Stimulated activated CD8-positive, alpha-beta memory T cell treated with anti-CD3 and anti-CD28 coated beads, Interleukin-2, amount 100 ng/mL, for 1 hour (primary cell): ENCODE data around the gene CTXND1.
"Not testable (repeated sequence)": the region's sequence is repeated elsewhere in the genome, so short reads cannot be mapped to it uniquely, and the experiment has no call there.

Experiments
- DNase-seq, 2 donors: peaks; one replicate each; pipeline ENCODE4 v3.0.0-alpha.2; 2020; ENCODE audit warnings: low read depth in 2 of 2

Gene CTXND1

DNA sequence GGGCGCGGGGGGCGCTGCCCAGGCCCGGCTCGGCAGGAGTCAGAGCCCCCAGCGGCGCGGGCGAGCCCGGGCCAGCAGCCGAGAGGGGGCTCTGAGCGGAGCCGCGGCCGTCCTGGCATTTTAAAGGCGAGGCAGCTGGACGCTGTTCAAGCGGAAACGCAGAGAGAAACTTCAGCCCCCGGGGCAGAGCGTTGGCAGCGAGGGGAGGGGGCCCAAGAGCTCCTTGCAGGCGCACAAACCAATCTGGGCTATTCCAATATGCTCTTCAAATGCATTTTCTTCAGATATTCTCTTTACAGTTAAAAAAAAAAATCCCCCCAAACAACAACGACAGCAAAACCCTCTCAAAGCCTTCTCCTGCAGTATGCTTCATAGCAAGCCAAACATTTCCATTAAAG is at the start of gene CTXND1:
Gene CTXND1, minus strand, starts transcription at position 93 of the 398 bp plus-strand sequence. CDS start 50,264 bp downstream, outside the sequence.
- DNase-seq = no peak

DNA sequence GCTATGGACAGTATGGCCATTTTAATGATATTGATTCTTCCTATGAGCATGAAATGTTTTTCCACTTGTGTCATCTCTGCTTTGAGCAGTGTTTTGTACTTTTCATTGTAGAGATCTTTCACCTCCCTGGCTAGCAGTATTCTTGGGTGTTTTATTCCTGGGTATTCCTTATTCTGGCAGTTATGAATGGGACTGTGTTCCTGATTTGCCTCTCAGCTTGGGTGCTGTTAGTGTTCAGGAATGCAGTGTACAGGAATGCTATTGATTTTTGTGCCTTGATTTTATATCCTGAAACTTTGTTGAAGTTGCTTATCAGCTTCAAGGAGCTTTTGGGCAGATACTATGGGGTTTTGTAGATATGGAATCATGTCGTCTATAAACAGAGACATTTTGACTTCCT is 49.5 kb upstream of the CTXND1 start:
- DNase-seq = no peak

DNA sequence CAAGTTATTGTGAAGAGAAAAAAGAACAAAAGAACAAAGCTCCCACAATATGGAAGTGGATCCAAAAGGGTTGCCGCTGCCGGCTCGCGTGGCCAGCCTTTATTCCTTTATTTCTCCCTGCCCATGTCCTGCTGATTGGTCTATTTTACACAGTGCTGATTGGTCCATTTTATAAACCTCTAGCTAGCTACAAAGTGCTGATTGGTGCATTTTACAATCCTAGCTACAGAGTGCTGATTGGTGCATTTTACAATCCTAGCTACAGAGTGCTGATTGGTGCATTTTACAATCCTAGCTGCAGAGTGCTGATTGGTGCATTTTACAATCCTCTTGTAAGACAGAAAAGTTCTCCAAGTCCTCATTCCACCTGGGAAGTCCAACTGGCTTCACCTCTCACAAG is 43.8 kb upstream of the CTXND1 start:
- DNase-seq = not testable (repeated sequence)

DNA sequence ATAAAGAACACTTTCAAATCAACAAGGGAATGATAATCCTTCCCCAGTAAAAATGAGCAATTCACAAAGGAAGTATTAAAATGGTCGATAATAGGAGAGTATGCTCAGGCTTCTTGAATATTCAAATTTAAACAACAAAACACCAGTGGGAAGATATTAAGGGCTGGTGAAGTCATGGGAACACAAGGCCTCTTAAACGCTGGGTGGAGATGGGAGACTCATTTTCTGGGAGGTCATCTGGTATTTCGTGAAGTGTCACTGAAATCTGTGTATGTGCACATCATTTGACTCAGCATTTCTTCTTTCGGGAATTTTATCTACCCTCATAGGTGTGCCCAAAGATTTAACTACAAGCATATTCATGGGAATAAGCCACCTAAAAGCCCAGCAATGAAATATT is 40.1 kb upstream of the CTXND1 start:
- DNase-seq = no peak

DNA sequence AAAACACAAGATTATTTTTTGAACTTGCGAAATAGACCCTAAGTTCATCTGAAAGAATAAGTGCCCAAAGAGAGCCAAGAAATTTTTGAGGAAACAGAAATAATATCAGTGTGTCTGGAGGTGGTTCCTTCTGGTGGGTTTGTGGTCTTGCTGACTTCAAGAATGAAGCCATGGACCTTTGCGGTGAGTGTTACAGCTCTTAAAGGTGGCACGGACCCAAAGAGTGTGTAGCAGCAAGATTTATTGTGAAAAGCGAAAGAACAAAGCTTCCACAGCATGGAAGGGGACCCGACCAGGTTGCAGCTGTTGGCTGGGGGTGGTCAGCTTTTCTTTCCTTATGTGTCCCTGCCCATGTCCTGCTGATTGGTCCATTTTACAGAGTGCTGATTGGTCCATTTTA is 38.9 kb upstream of the CTXND1 start:
- not testable (repeated sequence) for DNase-seq

DNA sequence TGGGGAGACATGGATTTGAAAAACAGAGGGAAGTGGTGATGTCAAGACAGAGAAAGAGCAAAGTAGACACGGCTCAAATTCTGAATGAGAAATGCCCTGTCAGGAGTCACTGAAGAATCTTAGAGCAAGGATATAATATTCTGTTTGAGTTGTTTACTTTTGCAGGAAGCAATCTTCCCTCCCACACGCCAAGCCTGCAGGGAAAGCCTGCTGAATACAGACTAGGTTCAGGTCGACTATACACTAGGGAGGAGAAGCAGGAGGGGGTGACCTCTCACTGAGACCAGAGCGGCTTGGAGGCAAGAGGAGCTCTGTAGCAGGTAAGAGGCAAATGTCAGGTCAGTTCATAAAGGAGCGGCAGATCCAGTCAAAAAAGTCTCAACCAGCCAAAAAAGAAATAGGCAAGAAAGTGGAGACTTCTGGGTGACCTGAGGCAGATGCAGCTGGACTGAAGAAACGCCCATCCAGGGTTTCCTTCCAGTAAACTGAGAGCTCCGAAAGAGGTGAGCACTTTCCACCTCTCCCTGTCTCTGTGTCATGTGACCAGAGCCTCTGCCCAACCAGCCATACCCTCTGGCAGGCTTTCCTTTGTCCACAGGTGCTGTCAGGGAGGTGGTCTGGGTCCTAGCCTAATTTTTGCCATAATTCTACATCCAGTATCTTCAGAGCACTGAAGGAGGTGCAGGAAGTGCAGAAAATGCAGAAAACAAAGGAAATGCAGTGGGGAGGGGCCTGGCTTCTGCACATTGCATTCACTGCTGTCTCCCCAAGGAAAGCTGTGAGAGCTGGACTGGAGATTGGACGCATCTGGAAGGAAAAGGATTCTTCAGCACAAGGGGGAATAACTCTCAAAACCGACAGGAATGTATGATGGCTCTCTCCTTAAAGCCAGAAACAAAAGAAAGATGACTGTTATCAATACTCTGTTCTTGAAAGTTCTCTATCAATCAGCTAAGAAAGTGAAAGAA is 37.8 kb upstream of the CTXND1 start:
- DNase-seq = no peak

DNA sequence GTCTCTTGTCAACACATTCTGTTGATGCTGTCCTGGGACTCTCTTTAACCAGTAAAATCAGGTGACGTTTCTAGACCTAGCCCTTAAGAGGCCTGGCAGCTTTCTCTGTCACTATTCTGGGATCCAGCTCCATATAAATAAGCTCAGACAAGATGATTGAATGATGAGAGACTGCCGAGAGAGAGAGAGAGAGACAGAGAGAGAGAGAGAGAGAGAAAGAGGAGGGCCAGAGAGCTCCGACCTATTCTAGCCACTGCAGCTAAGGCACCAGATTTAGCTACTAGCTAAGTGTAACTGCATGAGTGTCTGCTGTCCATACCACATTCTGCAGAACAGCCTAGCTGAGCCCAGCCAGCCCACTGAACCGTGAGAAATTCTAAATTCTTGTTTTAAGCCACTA is 36.1 kb upstream of the CTXND1 start:
- no peak for DNase-seq

DNA sequence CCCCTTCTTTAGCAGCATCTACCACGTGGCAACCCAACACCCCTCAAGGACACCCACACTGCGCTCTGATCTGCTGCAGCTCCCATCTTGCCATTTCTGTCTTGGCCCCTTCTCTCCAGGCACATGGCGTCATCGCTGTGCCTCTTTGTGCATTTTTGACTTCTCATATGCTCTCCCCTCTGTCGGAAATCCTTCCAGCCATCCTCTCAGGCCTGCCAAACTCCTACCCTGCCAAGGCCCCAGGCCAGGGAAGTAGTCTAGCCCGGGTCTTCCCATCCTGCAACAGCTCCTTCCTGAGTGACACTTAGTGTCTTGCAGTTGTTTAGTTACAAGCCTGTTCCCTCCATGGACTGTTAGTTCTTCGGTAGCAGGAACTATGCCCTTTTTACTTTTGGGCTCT is 34.0 kb upstream of the CTXND1 start:
- DNase-seq = no peak

DNA sequence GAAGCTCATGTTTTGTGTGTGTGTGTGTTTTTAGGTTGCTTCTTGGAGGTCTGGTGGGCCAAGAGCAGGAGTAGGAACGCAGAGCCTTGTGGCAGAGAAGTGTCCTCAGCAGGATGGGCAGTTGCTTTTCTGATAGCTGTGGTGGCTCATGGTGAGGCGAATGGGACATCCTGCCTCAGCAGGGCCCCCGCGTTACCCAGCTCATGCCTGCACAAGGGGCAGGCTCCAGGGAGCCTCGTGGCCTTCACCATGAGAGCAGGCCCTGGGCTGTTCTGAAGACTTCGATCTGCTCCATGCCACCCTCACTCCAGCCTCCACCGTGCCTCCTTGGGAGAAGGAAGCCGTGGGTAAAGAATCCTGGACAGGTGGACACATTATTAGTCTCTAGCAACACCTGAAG is 33.4 kb upstream of the CTXND1 start:
- no peak for DNase-seq

DNA sequence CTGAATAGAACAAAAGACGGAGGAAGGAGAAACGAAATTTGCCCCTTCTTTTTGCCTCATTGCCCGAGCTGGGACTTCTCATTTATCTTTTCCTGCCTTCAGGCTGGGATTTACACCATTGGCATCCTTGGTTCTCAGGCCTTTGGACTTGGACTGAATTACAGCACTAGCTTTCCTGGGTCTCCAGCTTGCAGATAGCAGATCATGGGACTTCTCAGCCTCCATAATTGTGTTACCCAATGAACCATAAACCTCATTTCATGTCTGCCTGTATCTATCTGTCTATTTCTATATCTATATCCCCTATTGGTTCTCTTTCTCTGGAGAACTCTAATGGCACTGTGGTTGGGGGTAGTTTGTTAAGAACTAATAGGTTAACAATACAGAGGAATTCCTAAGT is 31.5 kb upstream of the CTXND1 start:
- no peak for DNase-seq

DNA sequence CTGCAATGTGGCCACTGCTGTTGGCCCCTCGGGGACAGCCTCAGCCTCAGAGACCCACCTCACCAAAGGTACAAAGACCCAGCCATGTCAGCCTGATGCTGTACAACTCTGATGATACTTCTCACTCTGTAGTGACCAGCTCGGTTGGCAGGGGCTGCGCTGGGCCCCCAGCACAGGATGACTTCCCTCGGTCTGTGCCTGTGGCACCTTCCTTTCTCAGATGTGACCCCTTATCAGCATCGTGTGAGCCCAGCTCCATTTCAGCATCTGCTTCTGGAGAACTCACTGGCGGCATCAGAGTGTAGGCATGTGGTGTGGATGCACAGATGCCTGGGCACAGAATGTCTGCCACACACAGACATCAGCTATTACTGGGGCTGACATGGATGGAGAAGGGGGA is 25.1 kb upstream of the CTXND1 start:
- DNase-seq = no peak

DNA sequence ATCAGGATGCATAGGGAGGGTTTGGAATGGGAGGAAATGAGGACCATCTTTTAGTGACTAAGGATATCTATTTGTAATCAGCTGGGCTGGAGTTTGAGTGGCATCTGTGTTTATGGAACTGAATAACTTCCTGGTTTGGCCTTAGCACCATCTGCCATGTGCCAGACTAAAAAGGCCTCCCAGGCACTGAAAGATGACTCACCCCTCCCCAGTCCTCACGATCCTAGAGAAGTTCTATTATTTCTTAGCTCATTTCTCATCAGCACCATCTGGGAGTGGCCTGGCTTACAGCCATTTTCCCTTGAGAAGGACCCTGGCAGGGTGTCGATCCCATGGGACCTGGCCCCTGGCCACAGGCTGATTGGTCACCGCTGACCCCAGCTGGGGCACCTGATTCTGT is 23.9 kb upstream of the CTXND1 start:
- no peak for DNase-seq

DNA sequence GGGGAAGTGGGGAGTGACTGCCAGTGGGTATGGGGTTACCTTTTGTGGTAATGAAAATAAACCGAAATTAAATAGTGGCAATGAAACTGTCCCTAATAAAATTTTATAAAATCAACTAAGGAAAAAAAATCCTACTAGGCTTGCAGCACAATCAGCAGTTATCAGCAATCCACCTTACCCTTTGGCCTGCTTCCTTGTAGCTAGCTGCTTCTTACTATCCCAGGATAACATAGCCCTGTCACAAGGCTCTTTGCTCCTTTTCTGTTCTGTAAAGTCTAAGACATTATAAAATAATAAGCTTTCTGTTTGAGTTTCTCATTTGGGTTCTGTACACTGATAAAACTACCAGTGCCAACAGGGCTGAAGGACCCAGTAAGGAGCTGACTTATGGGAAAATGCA is 23.0 kb upstream of the CTXND1 start:
- DNase-seq = no peak

DNA sequence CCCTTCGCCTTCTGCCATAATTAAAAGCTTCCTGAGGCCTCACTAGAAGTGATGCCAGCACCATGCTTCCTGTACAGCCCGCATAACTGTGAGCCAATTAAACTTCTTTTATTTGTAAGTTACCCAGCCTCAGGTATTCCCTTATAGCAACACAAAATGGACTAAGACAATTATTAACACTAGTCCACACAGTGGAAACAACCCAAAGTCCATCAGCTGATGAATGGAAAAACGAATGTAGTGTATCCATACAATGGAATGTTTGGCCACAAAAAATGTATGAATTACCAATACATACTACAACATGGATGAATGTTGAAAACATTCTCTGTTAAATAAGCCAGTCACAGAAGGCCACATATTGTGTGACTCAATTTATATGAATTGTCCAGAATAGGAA is 22.5 kb upstream of the CTXND1 start:
- DNase-seq = no peak

DNA sequence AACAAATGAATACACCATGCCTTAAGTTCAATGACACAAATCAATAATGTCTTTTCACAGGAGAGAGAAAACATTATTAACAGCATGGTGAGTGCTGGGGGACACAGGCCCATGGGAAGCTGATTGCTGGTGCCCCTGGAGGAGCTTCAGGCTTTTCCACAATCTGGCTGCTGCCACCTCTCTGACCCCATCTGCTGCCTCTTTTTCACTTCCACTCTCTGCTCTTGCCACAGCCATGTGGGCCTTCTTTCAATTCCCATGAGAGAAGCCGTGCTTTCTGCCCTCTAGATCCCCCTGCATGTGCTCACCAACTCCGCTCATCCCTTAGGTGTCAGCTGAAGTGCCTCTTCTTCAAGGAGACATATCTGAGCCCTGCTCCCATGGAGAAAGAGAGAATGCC is 21.0 kb upstream of the CTXND1 start:
- DNase-seq = no peak

DNA sequence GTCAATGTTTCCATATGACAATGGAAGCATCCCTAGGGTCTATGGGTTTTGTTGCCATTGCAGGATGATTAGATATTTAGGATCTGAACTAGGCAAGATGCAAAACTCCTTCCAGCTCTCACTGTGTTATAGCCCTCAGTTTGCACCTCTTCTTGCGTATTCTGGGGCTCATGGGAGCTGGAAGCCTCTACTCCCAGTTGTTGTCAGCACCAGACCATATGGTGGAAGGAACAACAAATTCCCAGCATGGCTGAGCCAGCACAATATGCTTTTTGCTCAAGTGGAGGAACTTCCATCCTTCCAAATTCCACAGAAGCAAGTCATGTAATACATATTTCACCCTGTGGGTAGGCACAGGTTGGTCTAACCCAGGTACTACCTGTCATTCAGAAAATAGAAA is 18.5 kb upstream of the CTXND1 start:
- no peak for DNase-seq

DNA sequence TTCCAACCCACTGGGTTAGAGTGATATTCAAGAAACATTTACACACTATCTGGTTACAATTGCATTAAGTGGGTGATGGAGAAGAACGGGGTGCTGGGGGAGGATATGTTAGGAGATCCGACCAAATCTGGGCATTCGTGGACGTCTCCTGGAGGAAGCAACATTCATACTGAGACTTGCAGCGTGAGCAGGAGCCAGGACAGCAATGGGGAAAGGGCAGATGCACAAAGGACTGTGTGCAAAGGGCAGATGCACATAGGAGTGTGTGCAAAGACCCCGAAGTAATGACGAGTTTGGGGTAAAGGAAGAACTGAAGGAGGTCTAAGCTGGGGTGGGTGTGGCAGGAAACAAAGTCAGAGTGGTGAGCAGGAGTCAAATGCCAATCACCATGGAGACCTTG is 16.1 kb upstream of the CTXND1 start:
- DNase-seq = no peak

DNA sequence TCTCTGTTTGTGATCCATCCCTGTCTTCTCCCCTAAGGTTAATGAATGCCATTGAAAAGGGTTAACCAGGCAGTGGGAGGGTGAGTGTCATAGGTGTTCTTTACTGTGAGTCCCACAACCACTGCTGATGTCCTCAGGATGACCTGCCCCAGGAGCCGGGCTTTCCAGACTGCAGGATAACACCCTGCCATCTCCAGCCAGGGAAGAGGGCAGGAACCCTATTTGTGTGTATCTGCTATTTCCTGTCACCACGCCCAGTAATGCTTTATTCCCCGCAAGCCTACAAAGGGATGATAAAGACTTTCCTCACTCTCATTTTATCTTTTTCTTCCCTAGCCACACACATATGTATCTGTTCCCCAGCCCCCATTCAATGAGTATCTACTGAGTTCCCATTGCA is 15.6 kb upstream of the CTXND1 start:
- no peak for DNase-seq

DNA sequence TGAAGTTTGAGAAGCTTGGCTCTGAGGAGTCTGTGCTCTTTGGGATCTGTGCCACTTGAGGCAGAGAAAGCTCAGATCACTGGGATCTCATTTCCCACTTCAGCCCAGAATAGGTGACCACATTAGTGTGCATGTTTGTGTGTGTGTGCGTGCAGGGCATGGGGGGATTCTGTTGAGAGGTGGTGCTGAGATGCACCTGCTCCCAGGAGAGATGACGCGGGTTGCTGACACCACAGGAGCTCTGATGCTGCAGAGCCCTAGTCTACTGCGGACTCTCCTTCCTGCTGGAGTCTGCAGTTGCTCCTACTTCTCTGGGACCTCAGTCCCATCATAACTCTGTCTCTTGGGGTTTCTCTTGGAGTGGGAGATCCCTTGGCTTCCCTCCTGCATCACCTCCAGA is 14.7 kb upstream of the CTXND1 start:
- DNase-seq = no peak

DNA sequence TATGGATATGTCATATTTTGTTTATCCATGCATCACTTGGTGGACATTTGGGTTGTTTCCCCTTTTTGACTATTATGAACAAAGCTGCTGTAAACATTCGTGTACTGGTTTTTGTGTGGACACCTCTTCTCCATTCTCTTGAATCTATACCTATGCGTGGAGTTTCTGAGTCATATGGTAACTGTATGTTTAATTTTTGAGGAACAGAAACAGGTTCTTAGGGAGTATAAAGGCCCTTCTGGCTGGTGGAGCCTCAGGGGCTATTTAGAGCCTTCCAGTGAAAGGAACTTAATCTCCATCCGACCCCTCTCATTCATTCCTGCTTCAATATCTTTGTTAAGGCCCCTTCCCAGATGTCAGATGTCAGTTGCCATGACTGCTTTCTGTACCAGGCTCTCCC is 14.1 kb upstream of the CTXND1 start:
- no peak for DNase-seq

DNA sequence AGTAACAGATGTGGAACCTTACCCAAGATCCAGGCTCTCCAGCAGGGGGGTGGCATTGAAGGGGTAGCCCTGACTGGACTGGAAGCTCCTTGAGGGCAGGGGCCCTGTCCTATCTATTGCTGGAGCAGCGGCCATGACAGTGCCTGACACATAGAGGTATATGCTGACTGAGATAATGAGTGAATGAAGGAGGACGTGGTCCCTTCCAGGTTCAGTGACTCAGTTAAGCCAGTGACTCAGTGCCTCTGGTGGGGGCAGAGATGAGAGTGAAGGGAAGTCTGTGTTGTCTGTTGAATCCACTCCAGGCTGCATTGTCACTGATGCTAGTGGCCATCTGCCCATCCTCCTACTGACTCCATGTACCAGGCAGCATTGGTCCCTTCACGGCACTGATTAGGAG is 13.0 kb upstream of the CTXND1 start:
- no peak for DNase-seq

DNA sequence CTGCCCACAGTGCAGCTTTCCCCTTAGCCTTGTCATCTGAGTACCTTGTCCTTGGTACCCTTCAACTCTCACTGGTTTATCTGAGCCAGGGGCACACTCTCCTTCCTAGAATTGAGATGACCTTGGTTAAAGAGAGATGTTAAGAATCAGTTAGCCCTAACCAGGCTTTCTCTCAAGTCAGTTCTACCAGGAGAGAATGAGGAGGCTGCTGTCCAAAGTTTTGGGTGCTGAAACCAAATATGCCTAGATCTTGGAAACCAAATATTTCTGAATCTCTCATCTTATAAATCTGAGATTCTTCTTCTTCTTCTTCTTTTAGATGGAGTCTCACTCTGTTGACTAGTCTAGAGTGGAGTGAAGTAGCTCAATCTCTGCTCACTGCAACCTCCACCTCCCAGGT is 12.0 kb upstream of the CTXND1 start:
- no peak for DNase-seq

DNA sequence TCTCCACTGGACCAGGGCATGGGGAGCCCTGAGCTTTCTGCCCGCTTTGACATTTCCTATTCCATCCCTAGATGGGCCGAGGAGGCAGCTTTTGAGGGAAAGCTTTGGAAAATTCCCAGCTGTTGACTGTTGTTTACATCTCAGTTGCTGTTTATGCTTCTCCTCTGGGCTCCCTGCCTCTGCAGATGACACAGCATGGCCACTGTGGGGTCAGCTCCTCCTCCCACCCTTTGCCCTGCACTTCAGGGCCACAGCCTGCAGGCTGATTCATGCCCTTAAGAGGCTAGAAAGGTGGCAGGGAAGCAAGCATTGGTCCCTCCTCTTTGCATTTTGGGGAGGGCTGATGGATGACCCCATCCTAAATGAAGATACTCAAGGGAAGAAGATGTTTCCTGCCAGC is 8.5 kb upstream of the CTXND1 start:
- DNase-seq = no peak
